ENCODE data around the gene CNTNAP2. TPM values are rescaled to one million over a fixed set of nuclear protein-coding genes. Genes with fewer than 3 reads are reported as not detected.

Gene CNTNAP2
- total RNA-seq, 4 donors from 2014 or later: 0.25 to 0.89 (median 0.30) TPM; not detected in 1

DNA sequence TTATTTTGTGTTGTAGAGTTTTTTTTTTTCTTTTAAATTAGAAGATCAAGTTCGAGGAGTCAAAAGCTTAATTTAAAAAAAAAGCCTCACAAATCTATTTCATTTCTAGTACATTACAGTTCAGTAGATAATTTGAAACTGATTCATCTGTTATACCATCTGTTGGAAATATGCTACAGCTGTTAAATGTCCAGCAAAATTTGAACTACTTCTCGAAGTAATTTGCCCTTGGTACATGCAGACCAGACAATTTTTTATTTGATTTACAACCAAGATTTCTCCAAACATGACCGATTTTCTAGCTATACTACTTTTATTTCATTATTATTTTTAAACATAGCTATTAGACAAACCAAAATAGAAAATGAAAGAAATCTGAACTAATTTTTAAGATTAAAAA, 647.9 kb downstream of the CNTNAP2 start:
- Histone ChIP-seq H3K27ac (no peak overlapping the region), H3K36me3 (no peaks in the 10 kb centered on the region), H3K27me3 (no peaks in the 10 kb centered on the region), H3K9me3 (no peaks in the 10 kb centered on the region), H3K4me3 (no peak overlapping the region), H3K4me1 (no peaks in the 10 kb centered on the region)
- no peak for TF ChIP-seq POLR2AphosphoS5 (IDR thresholded peaks at IDR 0.05)
- TF ChIP-seq, protein P1, sequence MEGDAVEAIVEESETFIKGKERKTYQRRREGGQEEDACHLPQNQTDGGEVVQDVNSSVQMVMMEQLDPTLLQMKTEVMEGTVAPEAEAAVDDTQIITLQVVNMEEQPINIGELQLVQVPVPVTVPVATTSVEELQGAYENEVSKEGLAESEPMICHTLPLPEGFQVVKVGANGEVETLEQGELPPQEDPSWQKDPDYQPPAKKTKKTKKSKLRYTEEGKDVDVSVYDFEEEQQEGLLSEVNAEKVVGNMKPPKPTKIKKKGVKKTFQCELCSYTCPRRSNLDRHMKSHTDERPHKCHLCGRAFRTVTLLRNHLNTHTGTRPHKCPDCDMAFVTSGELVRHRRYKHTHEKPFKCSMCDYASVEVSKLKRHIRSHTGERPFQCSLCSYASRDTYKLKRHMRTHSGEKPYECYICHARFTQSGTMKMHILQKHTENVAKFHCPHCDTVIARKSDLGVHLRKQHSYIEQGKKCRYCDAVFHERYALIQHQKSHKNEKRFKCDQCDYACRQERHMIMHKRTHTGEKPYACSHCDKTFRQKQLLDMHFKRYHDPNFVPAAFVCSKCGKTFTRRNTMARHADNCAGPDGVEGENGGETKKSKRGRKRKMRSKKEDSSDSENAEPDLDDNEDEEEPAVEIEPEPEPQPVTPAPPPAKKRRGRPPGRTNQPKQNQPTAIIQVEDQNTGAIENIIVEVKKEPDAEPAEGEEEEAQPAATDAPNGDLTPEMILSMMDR (IDR thresholded peaks at IDR 0.05): no peak
- no peak for TF ChIP-seq EP300 (IDR thresholded peaks at IDR 0.05)
- TF ChIP-seq POLR2A (IDR thresholded peaks at IDR 0.05): no peak
- 44% methylated on average over 3 of the region's 3 CpGs for WGBS
- DNase-seq (ENCODE audit: low spot score in 2 of 2): no peak

DNA sequence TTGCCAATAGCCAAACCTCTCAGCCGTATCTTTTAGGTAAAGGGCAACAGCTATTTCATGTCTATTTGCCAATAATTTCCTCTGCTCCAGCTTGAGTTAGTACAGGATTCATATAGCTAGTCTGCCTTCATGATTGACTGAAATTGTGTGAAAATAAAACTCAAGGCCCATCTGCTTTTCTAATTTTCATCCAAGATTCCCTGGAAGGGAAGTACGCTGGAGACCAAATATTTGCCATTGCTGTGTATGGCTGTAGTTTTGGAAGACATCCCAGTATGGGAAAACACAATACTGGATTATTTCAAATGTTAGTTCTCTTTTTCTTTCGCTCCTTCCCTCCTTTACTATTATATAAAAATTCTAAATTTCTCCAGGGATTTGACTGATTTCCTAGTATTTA, 652.4 kb downstream of the CNTNAP2 start:
- TF ChIP-seq POLR2AphosphoS5 (IDR thresholded peaks at IDR 0.05): no peak
- TF ChIP-seq, protein P1 (IDR thresholded peaks at IDR 0.05): no peak
- H3K4me3 ChIP-seq: no peak overlapping the region
- no peaks in the 10 kb centered on the region for H3K27me3 ChIP-seq
- no peaks in the 10 kb centered on the region for H3K4me1 ChIP-seq
- H3K9me3 ChIP-seq: no peaks in the 10 kb centered on the region
- H3K27ac ChIP-seq: no peak overlapping the region
- H3K36me3 ChIP-seq: no peaks in the 10 kb centered on the region
- no peak for DNase-seq (ENCODE audit: low spot score in 2 of 2)
- WGBS: 82% methylated on average over 3 of the region's 3 CpGs

DNA sequence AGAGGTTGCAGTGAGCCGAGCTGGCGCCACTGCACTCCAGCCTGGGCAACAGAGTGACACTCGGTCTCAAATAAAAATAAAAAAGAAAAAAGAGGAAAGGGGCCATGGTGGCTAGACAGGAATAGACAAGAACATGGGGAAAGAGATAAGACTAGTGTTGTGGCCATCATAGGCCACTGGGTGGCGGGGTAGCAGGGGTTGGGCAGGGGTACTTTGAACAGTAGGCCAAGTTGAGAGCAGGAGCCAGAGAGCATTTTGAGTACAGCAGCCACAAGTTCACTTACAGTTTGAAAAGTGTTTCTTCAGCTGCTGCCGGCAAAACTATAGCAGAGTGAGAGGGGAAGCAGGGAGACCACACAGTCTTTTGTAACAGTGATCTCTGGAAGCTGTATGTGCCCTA, 656.0 kb downstream of the CNTNAP2 start:
- 67% methylated on average over 5 of the region's 5 CpGs for WGBS
- TF ChIP-seq, protein P1 (IDR thresholded peaks at IDR 0.05): no peak
- no peak for TF ChIP-seq POLR2A (IDR thresholded peaks at IDR 0.05)
- TF ChIP-seq POLR2AphosphoS5 (IDR thresholded peaks at IDR 0.05): no peak
- no peak for TF ChIP-seq EP300 (IDR thresholded peaks at IDR 0.05)
- no peaks in the 10 kb centered on the region for H3K27me3 ChIP-seq
- H3K4me3 ChIP-seq: no peak overlapping the region
- no peaks in the 10 kb centered on the region for H3K4me1 ChIP-seq
- H3K9me3 ChIP-seq: no peaks in the 10 kb centered on the region
- no peaks in the 10 kb centered on the region for H3K36me3 ChIP-seq
- H3K27ac ChIP-seq: no peak overlapping the region
- no peak for DNase-seq (ENCODE audit: low spot score in 2 of 2)

DNA sequence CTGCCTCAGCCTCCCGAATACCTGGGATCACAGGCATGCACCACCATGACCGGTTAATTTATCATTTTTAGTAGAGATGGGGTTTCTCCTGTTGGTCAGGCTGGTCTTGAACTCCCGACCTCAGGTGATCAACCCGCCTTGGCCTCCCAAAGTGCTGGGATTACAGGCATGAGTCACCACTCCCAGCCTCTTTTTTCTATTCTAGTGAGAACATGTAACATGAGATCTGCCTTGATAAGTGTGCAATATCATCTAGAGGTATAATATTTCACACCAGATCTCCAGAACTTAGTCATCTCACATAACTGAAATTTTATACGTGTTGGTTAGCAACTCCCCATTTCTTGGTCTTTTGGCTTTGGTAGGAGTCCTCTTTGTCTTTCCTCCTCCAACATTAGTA, 656.9 kb downstream of the CNTNAP2 start:
- H3K36me3 ChIP-seq: no peaks in the 10 kb centered on the region
- H3K27me3 ChIP-seq: no peaks in the 10 kb centered on the region
- no peaks in the 10 kb centered on the region for H3K9me3 ChIP-seq
- DNase-seq (ENCODE audit: low spot score in 2 of 2): no peak
- H3K4me1 ChIP-seq: no peaks in the 10 kb centered on the region
- WGBS: 85% methylated on average over 5 of the region's 5 CpGs
- H3K4me3 ChIP-seq: no peak overlapping the region
- TF ChIP-seq EP300 (IDR thresholded peaks at IDR 0.05): no peak
- TF ChIP-seq POLR2A (IDR thresholded peaks at IDR 0.05): no peak
- TF ChIP-seq, protein P1 (IDR thresholded peaks at IDR 0.05): no peak
- TF ChIP-seq POLR2AphosphoS5 (IDR thresholded peaks at IDR 0.05): no peak
- no peak overlapping the region for H3K27ac ChIP-seq

DNA sequence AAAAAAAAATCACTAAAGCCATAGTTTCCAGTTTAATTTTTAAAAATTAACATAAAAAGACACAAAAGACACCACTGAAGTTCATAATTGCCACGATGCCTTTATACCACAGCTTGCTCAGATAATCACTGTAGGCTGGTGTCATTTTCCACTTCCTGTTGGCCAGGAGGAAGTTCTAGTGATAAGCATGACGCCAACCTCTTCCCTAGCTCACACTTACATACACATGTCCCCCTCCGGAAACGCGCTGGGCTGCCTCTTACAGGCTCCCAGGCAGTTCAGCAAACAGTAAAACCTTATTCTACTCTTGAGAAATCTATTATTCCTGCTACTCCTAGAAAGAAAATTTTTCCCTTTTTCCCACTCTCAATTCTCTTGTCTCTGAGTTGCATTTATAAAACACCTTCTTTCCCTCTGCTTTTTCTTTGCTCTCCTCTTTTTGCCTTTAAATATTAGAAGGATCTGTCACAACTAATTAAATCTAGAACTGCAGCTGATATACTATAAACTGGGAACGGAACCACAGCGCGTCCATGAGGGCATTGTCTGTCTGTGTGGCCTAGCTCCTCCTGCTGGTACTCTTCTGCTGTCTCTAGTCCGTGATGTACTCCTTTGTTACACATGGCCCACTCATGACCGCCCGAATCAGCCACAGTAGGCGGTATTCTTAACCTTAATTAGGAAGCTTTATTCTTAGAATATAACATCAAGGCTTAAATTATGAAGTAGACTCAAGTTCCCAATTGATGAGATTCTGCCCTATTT, 664.9 kb downstream of the CNTNAP2 start:
- H3K4me3 ChIP-seq: no peak overlapping the region
- H3K4me1 ChIP-seq: no peaks in the 10 kb centered on the region
- no peaks in the 10 kb centered on the region for H3K36me3 ChIP-seq
- 90% methylated on average over 12 of the region's 12 CpGs for WGBS
- no peaks in the 10 kb centered on the region for H3K9me3 ChIP-seq
- no peak overlapping the region for H3K27ac ChIP-seq
- TF ChIP-seq EP300 (IDR thresholded peaks at IDR 0.05): no peak
- TF ChIP-seq, protein P1 (IDR thresholded peaks at IDR 0.05): no peak
- TF ChIP-seq POLR2AphosphoS5 (IDR thresholded peaks at IDR 0.05): no peak
- no peak for TF ChIP-seq POLR2A (IDR thresholded peaks at IDR 0.05)
- H3K27me3 ChIP-seq: no peaks in the 10 kb centered on the region
- no peak for DNase-seq (ENCODE audit: low spot score in 2 of 2)

Measured in suprapubic skin (tissue), 4 donors.